A673 (cell line): ENCODE results near the gene LRRC4.

Experiments
- EZH2 ChIP-seq: fragments of 200-600 bp; sonication (generic); IDR thresholded peaks from 2 replicates; pipeline ENCODE4 v1.6.1; 2017; ENCODE audit warnings: borderline replicate concordance, low read depth, mild to moderate bottlenecking, mixed read lengths, antibody characterized with exemption, low read length; ENCODE audit not compliant: poor library complexity, severe bottlenecking
- TF ChIP-seq, protein P1 (sequence below): fragments of 300-800, 200-600 bp; sonication (generic); conservative IDR thresholded peaks from 2 replicates; pipeline ENCODE4 v1.5.1; 2017; ENCODE audit warnings: low read depth, mild to moderate bottlenecking, antibody characterized with exemption, low read length, moderate library complexity, mixed read lengths

DNA sequence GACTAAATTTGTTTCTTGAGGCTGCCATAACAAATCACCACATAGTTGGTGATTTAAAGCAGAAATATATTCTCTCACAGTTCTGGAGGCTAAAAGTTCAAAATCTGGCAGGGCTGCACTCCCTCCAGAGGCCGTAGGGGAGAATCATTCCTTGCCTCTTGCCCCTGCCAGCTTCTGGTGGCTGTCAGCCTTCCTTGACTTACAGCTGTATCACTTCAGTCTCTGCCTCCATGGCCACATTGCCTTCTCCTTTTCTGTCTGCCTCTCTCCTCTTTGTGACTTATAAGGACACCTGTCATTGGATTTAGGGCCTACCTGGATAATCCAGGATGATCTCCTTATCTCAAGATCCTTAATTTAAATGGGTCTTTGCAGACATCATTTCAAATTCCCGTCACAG, 5.8 kb upstream of the LRRC4 start:
- TF ChIP-seq, protein P1, sequence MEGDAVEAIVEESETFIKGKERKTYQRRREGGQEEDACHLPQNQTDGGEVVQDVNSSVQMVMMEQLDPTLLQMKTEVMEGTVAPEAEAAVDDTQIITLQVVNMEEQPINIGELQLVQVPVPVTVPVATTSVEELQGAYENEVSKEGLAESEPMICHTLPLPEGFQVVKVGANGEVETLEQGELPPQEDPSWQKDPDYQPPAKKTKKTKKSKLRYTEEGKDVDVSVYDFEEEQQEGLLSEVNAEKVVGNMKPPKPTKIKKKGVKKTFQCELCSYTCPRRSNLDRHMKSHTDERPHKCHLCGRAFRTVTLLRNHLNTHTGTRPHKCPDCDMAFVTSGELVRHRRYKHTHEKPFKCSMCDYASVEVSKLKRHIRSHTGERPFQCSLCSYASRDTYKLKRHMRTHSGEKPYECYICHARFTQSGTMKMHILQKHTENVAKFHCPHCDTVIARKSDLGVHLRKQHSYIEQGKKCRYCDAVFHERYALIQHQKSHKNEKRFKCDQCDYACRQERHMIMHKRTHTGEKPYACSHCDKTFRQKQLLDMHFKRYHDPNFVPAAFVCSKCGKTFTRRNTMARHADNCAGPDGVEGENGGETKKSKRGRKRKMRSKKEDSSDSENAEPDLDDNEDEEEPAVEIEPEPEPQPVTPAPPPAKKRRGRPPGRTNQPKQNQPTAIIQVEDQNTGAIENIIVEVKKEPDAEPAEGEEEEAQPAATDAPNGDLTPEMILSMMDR = no peak
- TF ChIP-seq EZH2 = no peak
